Measurements from ENCODE around the gene EFCAB12. TPM values are rescaled to one million over a fixed set of nuclear protein-coding genes. Genes with fewer than 3 reads are reported as not detected.

The EFCAB12 gene
- total and polyA plus RNA-seq, 2 of the 8 experiments (the other 6 are each of a cell fraction or from before 2014, with no cell fraction given): 0.60 to 0.99 TPM

DNA sequence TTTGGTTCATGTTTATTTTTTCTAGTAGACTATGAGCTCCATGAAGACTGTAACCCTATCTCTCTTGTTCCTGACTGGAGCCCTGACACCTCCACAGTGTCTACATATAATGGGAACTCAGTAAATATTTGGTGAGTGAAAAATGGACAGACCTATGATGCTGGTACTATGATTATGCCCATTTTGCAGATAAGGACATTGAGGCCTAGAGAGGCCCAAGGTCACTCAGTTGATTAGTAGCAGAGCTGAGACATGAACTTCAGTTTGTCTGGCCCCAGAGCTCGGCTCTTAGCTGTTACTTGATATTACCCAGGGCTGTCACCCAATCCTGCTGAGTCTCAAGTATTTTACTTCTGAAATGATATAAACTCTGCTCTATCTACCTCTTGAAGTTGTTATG, 5.5 kb downstream of the EFCAB12 start:
- no peak for FAIRE-seq
- no peak overlapping the region for H2BK12ac ChIP-seq (ENCODE audit: low read depth, low read length)

More for the DNA sequence above, 5.5 kb downstream of the EFCAB12 start:
- Histone ChIP-seq H3K56ac (replicated peaks; ENCODE audit: insufficient read length, low read depth, low read length) (no peak overlapping the region), H3K36me3 (ENCODE audit: control insufficient read depth in 2 of 4, insufficient read depth in 4 of 4, low read length in 3 of 4) (no peaks in the 10 kb centered on the region), H3K9ac (replicated peaks in 1 of 4; ENCODE audit: extremely low read depth in 1 of 4, low read depth in 3 of 4, low read length in 3 of 4) (no peak overlapping the region), H3K4me1 (replicated peaks in 1 of 4; ENCODE audit: control insufficient read depth in 3 of 4, insufficient read depth in 4 of 4, low read length in 3 of 4) (peaks cover 0 to 14% (median 9%) of the 10 kb centered on the region in 4 experiments; a peak in 6 of 7 replicates), H3K9me3 (ENCODE audit: insufficient read depth in 2 of 2, low read depth in 1 of 2, low read length in 1 of 2) (no peaks in the 10 kb centered on the region), H2AK5ac (ENCODE audit: low read depth, low read length) (no peak overlapping the region), H3K23me2 (ENCODE audit: low read depth, low read length) (no peaks in the 10 kb centered on the region; the same call in 1 of the 2 replicates), H2BK120ac (replicated peaks; ENCODE audit: low read depth, low read length) (no peak overlapping the region), H3K4me2 (ENCODE audit: insufficient read depth in 1 of 2, low read depth in 2 of 2, low read length in 2 of 2) (no peak overlapping the region), H4K91ac (replicated peaks; ENCODE audit: insufficient read length, low read length) (no peak overlapping the region), H4K5ac (ENCODE audit: insufficient read length, low read depth, low read length) (no peak overlapping the region), H3K79me2 (ENCODE audit: control insufficient read depth in 1 of 2, insufficient read depth in 2 of 2, low read length in 2 of 2) (no peaks in the 10 kb centered on the region), H2AFZ (ENCODE audit: low read length) (no peak overlapping the region), H4K20me1 (replicated peaks in 1 of 2; ENCODE audit: control insufficient read depth in 1 of 2, insufficient read depth in 2 of 2, low read length in 2 of 2) (peaks cover 0 to 1% of the 10 kb centered on the region in 2 experiments), H3K23ac (ENCODE audit: insufficient read length) (no peak overlapping the region), H4K8ac (ENCODE audit: extremely low read depth, insufficient read depth, low read length) (no peak overlapping the region), H2BK5ac (ENCODE audit: low read depth, low read length) (no peak overlapping the region), H3K18ac (ENCODE audit: extremely low read depth, low read length) (no peak overlapping the region), H3K79me1 (ENCODE audit: low read depth, low read length) (no peaks in the 10 kb centered on the region), H2BK15ac (ENCODE audit: low read length) (0 out of 2 replicates have a peak overlapping the region, but pooled peaks have one; percentile 19), H2BK20ac (ENCODE audit: low read length) (no peak overlapping the region), H3K4me3 (ENCODE audit: extremely low read depth in 1 of 4, insufficient read depth in 2 of 4, low read depth in 3 of 4, low read length in 4 of 4) (no peak overlapping the region), H3K27me3 (replicated peaks in 1 of 4; ENCODE audit: control insufficient read depth in 3 of 4, extremely low read depth in 1 of 4, insufficient read depth in 3 of 4, low read length in 3 of 4) (peaks cover 0 to 10% (median 7%) of the 10 kb centered on the region in 4 experiments; a peak in 4 of 7 replicates), H3K4ac (replicated peaks; ENCODE audit: insufficient read length, low read depth, low read length) (no peak overlapping the region), H3K14ac (ENCODE audit: insufficient read length) (no peak overlapping the region), H3K27ac (ENCODE audit: low read depth, low read length) (no peak overlapping the region)
- CTCF ChIA-PET (ENCODE audit: partially characterized antibody): interaction anchor here (0.5 to 2.3 kb wide), 14 partner anchors 9 to 116 kb away, joined by 3 to 8 read pairs (median 4); partner anchors contain the start of genes IFT122 and MBD4
- no peak for TF ChIP-seq GABPA (IDR thresholded peaks at IDR 0.05; ENCODE audit: borderline replicate concordance, insufficient read depth, low read length)
- TF ChIP-seq SAP30 (IDR thresholded peaks at IDR 0.05; ENCODE audit: insufficient read depth, insufficient replicate concordance, low read length): no peak
- no peak for TF ChIP-seq CHD2 (IDR thresholded peaks at IDR 0.05; ENCODE audit: low read length)
- no peak for TF ChIP-seq SRF (IDR thresholded peaks at IDR 0.05; ENCODE audit: low read depth, low read length)
- no peak for TF ChIP-seq SIRT6 (IDR thresholded peaks at IDR 0.05; ENCODE audit: low read length)
- POLR2A ChIA-PET (ENCODE audit: partially characterized antibody): interaction anchor here (0.9 to 1.6 kb wide), 4 partner anchors 15 to 79 kb away, joined by 3 to 6 read pairs (median 3); partner anchors contain the start of genes IFT122 and MBD4
- WGBS, 2 experiments (ENCODE audit: extremely low coverage in 1 of 2, insufficient coverage in 1 of 2, insufficient read length in 1 of 2, insufficient replicate concordance in 2 of 2, low coverage in 1 of 2, low lambda C conversion rate in 2 of 2, missing lambda C conversion rate in 1 of 2): 100% methylated on average over 1 of the region's 1 CpG; no CpG with 5 or more reads in 1 of the 2 experiments
- no peak for DNase-seq (ENCODE audit: low read depth in 1 of 2, low spot score in 2 of 2)

All from H1 (cell line).